Ureter (tissue), 1 donor: ENCODE results near the gene APRT. TPM values are rescaled to one million over a fixed set of nuclear protein-coding genes. Genes with fewer than 3 reads are reported as not detected.
"Not testable (repeated sequence)": the region's sequence is repeated elsewhere in the genome, so short reads cannot be mapped to it uniquely, and the experiment has no call there.

ENCODE experiments used
- DNase-seq: peaks from one replicate; pipeline ENCODE4 v3.0.0-alpha.2; 2020; ENCODE audit warnings: low spot score
- total RNA-seq: library from RNA; stranded (reverse); gene quantifications from one replicate; pipeline ENCODE4 v1.2.4, GENCODE V29; 2023
- donor health status: DM: yes; HTN: yes; CAD: no.

APRT gene
- total RNA-seq, 1 donor from 2014 or later = 152 TPM

GRCh38 chr16:88788749-88789148 lies 23.0 kb downstream of the APRT start:
- not testable (repeated sequence) for DNase-seq

- no peak for DNase-seq
Observed at GRCh38 chr16:88787579-88788314, 24.0 kb downstream of the APRT start.

- peak; percentile 81 for DNase-seq
Observed at GRCh38 chr16:88785106-88785924, 26.4 kb downstream of the APRT start, which contains the start of gene PIEZO1. PIEZO1 (minus strand) TSS chr16:88785220; CDS start chr16:88784964, 256 bp downstream.

DNA sequence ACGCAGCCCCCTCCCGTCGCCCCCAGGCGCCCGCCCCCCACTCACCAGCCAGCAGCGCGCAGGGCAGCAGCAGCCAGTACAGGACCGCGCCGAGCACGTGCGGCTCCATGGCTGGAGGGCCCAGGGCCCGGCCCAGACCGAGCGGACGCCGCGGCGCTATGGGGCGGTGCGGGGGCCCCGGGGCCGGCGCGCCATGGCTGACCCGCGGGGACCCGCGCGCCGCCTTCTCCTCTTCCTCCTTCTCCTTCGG lies 26.9 kb downstream of the APRT start:
- no peak for DNase-seq

- DNase-seq = peak; percentile 83
Observed at GRCh38 chr16:88784074-88784855, 27.5 kb downstream of the APRT start.

GRCh38 chr16:88783391-88784073 lies 28.2 kb downstream of the APRT start:
- DNase-seq = no peak

DNA sequence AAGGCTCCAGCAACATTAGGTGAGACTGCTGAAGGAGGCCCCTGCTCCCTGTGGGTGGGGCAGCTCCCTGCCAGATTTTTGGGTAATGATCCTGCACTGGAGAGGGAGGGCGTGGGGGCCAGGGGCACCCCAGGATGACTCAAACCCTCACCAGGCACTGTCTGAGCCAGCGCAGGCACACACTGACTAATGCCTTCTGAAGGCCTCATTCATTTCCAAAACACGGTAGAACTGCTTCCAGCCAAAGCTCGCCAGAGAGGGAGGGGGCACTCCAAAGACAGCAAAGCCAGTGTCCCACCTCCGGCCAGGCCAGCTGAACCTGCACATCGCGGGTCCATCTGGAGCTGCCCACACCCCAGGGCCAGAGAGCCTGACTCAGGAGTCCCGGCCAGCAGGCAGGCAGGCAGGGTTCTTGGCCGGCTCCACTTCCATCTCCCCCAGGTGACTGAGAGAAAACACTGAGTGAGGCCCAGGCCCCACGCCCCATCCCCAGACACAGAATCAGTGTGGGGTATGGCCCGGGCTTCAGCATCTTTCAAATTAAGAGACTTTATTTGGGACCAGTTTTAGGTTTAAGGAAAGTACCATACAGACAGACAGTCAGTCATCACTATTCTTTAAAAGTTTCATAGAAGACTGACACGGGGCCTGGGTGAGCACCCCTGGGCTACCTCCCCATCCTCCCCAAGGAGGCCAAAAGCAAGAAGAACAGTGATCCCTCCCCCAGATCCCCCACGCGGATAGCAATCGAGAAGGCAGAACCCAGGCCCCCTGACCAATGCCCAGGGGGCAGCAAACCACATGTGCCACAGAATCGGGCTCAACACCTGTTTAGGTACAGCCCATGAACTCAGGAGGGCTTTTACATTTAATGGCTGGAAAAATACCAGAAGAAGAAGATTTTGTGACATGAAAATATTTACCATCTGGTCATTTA lies 29.0 kb downstream of the APRT start:
- no peak for DNase-seq

DNA sequence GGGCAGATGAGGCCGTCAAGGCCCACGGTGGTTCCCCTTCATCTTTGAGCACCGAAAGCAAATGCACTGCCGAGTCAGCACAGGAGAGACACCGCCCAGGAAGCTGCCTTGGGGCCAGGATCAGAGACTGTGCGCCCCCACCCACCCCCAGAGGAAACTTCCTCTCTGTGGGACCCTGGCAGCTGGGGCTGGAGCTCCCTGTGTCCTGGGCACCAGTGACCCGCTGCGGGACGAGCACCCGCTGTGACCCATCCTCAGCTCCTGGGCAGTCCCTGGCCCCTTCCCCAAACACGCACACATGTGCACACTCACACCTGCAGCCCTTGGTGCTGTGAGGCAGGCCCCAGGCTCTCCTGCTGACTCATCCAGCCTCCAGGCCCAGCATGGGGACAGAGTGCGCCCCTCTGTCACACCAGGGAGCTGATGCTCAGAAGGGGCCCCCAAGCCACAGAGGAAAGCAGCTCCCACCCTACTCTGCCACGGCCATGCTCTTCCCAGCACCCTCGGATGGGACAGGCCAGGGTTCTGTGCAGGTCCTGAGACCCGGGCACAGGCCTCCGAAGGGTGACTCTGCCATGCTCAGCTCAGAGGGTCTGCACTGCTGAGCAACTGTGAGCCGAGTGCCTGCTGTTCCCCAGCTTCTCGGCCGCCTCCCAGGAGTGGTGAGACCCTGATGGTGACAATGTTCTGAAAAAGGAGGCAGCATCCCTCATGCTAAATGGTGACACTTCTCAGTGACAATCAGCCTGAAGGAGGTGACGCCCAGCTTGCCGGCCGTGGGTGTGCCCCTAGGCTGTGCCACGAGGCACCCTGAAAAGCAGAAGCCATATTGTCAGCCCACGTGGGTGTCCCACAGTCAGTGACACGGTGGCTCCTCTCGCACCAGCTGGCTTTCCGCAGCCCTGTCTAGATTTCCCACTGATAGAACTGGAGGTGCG lies 30.3 kb downstream of the APRT start:
- no peak for DNase-seq

GRCh38 chr16:88780142-88781062 lies 31.3 kb downstream of the APRT start:
- DNase-seq = no peak

DNA sequence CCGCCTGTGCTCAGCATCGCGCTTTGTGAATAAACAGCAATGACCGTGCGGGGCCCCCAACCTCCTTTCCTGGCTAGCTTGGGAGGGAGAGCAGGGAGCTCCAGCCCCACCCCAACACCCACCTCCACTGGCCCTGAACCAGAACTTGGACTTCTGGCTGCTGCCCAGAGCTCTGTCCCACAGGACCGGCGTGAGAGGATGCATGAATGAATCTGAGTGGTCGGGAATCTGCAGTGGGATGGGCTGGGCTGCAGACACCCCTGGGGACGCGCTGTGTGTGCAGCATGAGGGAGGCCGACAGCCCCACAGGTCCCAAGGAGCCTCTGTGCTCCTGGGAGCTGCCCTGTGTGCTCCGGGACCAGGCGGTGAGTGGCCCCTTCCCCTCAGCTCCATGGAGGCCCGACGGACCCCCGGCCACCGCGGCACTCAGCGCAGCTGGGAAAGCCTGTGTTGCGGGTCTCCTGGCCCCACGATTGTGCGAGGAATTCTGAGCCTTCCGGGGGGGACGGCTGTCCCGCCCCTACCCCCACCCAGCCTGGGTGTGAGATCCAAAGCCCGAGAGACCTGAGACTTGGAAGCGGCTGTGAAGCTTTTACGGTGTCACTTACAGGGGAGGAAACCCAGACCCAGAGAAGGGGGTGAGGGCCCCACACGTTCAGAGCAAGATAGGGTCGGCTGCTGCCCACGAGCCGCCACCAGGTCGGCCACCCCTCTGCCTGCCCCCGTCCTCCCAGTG lies 32.2 kb downstream of the APRT start:
- no peak for DNase-seq

DNA sequence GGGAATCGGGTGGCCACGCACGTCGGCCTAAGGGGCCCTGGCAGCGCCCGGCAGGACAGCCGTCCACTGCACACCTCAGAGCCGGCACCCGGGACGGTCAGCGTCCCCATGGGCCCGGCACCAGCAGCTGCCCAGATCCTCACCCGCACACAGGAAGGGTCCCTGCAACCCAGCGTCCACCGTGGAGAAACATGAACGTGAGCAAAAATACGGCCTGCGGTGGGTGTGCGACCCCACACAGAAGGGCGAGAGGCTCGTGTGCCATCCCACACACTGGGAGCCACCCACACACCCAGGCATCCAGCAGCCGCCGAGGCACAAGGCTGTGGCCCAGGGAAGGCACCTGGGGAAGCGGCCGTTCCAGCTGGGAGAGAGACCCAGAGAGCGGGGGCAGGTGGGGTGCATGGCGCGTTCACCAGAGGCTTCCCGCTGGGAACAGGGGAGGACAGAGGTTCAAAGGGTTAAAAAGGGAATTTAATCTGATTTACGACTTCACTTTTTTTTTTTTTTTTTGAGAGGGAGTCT lies 33.1 kb downstream of the APRT start:
- no peak for DNase-seq

- DNase-seq = no peak
Observed at GRCh38 chr16:88778271-88778525, 33.5 kb downstream of the APRT start.

GRCh38 chr16:88777471-88778270 lies 34.1 kb downstream of the APRT start:
- no peak for DNase-seq

DNA sequence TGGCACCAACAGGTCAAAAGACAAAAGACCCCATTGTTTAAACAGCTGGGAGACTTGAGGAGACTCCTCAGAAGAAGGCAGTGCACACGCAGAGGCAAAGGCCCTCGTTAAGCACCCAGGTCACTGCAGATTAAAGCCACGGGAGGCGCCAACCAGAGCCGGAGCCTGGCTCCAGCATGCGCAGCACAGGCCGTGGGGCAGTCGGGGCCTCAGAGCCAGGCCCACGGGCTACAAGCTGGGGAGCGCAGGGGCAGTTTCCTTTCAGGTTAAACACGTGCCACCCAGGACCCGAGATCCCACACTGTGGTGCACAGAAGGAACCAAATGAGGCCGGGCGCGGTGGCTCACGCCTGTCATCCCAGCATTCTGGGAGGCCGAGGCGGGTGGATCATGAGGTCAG lies 35.9 kb downstream of the APRT start:
- no peak for DNase-seq

DNA sequence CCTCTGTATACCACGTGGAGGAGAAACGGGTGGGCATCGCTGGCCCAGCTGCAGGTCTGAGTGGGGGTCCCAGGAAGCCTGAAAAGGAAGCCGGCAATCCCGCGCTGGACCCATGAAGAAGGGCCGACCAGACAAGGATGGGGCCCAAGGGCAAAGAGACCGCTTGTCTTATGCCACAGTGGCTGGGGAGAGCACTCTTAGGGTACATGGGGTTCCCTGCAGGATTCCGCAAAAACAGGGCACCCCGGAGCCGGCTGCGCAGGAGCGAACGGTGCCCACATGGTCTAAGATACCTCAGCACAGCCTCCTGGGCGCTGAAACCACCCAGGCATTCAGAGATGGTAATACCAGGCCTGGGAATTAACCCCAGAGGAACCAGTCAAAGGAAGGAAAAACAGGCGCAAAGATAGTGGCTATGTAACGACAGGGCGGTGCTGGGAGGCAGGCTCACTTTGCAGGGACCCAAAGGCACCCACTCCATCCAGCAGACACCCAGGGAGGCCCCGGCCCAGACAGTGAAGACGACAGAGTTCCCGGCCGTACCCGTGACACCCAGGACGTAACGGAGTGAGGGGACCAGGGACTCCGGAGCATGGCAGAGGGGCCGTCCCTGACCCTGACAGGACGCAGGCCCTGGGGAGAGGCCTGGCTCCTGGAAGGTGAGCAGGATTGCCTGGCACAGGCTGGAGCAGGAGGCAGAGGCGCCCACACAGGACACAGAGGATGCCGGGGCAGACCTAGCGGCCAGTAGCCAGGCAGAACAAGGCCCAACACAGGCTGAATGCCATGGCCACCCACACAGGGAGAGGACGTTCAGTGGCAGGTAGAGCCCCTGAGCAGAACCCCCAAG lies 37.0 kb downstream of the APRT start:
- no peak for DNase-seq

GRCh38 chr16:88773812-88774291 lies 37.9 kb downstream of the APRT start:
- DNase-seq = peak; percentile 83
